Lower leg skin (tissue), 3 donors: ENCODE data around the gene LHX4.

ENCODE experiments used
- CTCF ChIP-seq, 3 donors: fragments of 450-650 bp; IDR thresholded peaks; one replicate each; pipeline ENCODE4 v1.5.1; 2016; ENCODE audit warnings: antibody characterized with exemption in 3 of 3, mild to moderate bottlenecking in 3 of 3, moderate library complexity in 2 of 3
- POLR2A ChIP-seq, 2 donors: fragments of 450-650 bp; IDR thresholded peaks; one replicate each; pipeline ENCODE4 v1.6.1; 2016 to 2017; ENCODE audit warnings: antibody characterized with exemption in 2 of 2, mild to moderate bottlenecking in 1 of 2, moderate library complexity in 1 of 2

- TF ChIP-seq CTCF (IDR thresholded peaks at IDR 0.05) (no peak), POLR2A (IDR thresholded peaks at IDR 0.05) (no peak)
Measured at GRCh38 chr1:180265871-180266270, 35.8 kb downstream of the LHX4 start.
